GM21723 (cell line): ENCODE results near the gene LRMDA.

ENCODE experiments used
- ATAC-seq: cut with Tn5 transposase; IDR thresholded peaks from one replicate; pipeline ENCODE4 v1.9.1; 2021; ENCODE audit warnings: mild to moderate bottlenecking, moderate library complexity; ENCODE audit not compliant: unreplicated experiment

The LRMDA gene

GRCh38 chr10:75935240-75935639 is 503.8 kb downstream of the LRMDA start:
- no peak for ATAC-seq

GRCh38 chr10:75935650-75936400 is 504.4 kb downstream of the LRMDA start:
- ATAC-seq: no peak

- ATAC-seq: no peak
These were observed 505.4 kb downstream of the LRMDA start for GRCh38 chr10:75936841-75937240.

- ATAC-seq: no peak
These were observed 506.4 kb downstream of the LRMDA start for GRCh38 chr10:75937823-75938222.

GRCh38 chr10:75938380-75939122 is 507.1 kb downstream of the LRMDA start:
- no peak for ATAC-seq

- no peak for ATAC-seq
These were observed 508.1 kb downstream of the LRMDA start for GRCh38 chr10:75939541-75939940.

- no peak for ATAC-seq
These were observed 509.3 kb downstream of the LRMDA start for GRCh38 chr10:75940742-75941141.

GRCh38 chr10:75941223-75941801 is 509.9 kb downstream of the LRMDA start:
- no peak for ATAC-seq

GRCh38 chr10:75944061-75944460 is 512.6 kb downstream of the LRMDA start:
- no peak for ATAC-seq

- ATAC-seq: no peak
These were observed 517.2 kb downstream of the LRMDA start for GRCh38 chr10:75948583-75948982.

GRCh38 chr10:75950307-75950706 is 518.9 kb downstream of the LRMDA start:
- no peak for ATAC-seq

GRCh38 chr10:75950997-75951589 is 519.7 kb downstream of the LRMDA start:
- ATAC-seq: no peak

- ATAC-seq: no peak
These were observed 520.2 kb downstream of the LRMDA start for GRCh38 chr10:75951627-75952026.

GRCh38 chr10:75952093-75952492 is 520.7 kb downstream of the LRMDA start:
- no peak for ATAC-seq

- no peak for ATAC-seq
These were observed 523.1 kb downstream of the LRMDA start for GRCh38 chr10:75954486-75954885.

- ATAC-seq: no peak
These were observed 524.6 kb downstream of the LRMDA start for GRCh38 chr10:75955973-75956502.

- no peak for ATAC-seq
These were observed 525.2 kb downstream of the LRMDA start for GRCh38 chr10:75956624-75957023.

- ATAC-seq: no peak
These were observed 526.1 kb downstream of the LRMDA start for GRCh38 chr10:75957314-75958120.

GRCh38 chr10:75959209-75959608 is 527.8 kb downstream of the LRMDA start:
- ATAC-seq: no peak

- ATAC-seq: no peak
These were observed 528.5 kb downstream of the LRMDA start for GRCh38 chr10:75959912-75960311.
